ENCODE measurements around the gene NT5DC4.

GRCh38 chr2:112718863-112719370, 1.9 kb upstream of the NT5DC4 start:
- TF ChIP-seq POLR2AphosphoS5 (IDR thresholded peaks at IDR 0.05; ENCODE audit: low read depth, low read length) (no peak), TAF1 (IDR thresholded peaks at IDR 0.05; ENCODE audit: borderline replicate concordance, insufficient read depth, low read length) (no peak), SIN3A (IDR thresholded peaks at IDR 0.05; ENCODE audit: borderline replicate concordance, insufficient read depth, low read length) (no peak), FOXP2 (optimal IDR thresholded peaks at IDR 0.05; ENCODE audit: borderline replicate concordance, extremely low read depth, extremely low read length, insufficient read depth) (no peak)
- TF ChIP-seq, protein P1, sequence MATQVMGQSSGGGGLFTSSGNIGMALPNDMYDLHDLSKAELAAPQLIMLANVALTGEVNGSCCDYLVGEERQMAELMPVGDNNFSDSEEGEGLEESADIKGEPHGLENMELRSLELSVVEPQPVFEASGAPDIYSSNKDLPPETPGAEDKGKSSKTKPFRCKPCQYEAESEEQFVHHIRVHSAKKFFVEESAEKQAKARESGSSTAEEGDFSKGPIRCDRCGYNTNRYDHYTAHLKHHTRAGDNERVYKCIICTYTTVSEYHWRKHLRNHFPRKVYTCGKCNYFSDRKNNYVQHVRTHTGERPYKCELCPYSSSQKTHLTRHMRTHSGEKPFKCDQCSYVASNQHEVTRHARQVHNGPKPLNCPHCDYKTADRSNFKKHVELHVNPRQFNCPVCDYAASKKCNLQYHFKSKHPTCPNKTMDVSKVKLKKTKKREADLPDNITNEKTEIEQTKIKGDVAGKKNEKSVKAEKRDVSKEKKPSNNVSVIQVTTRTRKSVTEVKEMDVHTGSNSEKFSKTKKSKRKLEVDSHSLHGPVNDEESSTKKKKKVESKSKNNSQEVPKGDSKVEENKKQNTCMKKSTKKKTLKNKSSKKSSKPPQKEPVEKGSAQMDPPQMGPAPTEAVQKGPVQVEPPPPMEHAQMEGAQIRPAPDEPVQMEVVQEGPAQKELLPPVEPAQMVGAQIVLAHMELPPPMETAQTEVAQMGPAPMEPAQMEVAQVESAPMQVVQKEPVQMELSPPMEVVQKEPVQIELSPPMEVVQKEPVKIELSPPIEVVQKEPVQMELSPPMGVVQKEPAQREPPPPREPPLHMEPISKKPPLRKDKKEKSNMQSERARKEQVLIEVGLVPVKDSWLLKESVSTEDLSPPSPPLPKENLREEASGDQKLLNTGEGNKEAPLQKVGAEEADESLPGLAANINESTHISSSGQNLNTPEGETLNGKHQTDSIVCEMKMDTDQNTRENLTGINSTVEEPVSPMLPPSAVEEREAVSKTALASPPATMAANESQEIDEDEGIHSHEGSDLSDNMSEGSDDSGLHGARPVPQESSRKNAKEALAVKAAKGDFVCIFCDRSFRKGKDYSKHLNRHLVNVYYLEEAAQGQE (IDR thresholded peaks at IDR 0.05; ENCODE audit: insufficient read depth in 1 of 2, low read depth in 2 of 2, low read length in 2 of 2): no peak

Measured in PFSK-1 (cell line).